Keratinocyte (primary cell): Measurements from ENCODE around the gene CALML5. TPM values are rescaled to one million over a fixed set of nuclear protein-coding genes. Genes with fewer than 3 reads are reported as not detected.

Experiments
- DNase-seq: peaks from one replicate; pipeline ENCODE4 v3.0.0-alpha.2; 2011; ENCODE audit warnings: low read depth, missing footprints, low spot score
- FAIRE-seq: peaks from 2 replicates; lab custom pipeline; 2011; peaks lifted over from hg19 to GRCh38; lab: Jason Lieb, UNC
- H2AFZ ChIP-seq: 2 replicates; pipeline ENCODE4 v1.6.0; 2012; ENCODE audit warnings: low read length, control low read depth, inconsistent platforms; ENCODE audit not compliant: control insufficient read depth
- H3K27ac ChIP-seq: 2 replicates; pipeline ENCODE4 v1.5.1; 2011; ENCODE audit warnings: low read length; ENCODE audit not compliant: control insufficient read depth, insufficient read depth
- H3K27me3 ChIP-seq: 3 replicates; pipeline ENCODE4 v1.6.0; 2011; ENCODE audit warnings: low read length; ENCODE audit not compliant: control insufficient read depth, insufficient read depth; ENCODE audit errors: extremely low read depth
- H3K36me3 ChIP-seq, 2 experiments: 2 replicates in 1 of 2; 3 replicates in 1 of 2; pipeline ENCODE4 v1.5.1; 2011; ENCODE audit warnings: low read length in 2 of 2, mild to moderate bottlenecking in 1 of 2; ENCODE audit not compliant: control insufficient read depth in 2 of 2, insufficient read depth in 2 of 2; ENCODE audit errors: extremely low read depth in 1 of 2
- H3K4me1 ChIP-seq: 3 replicates; pipeline ENCODE4 v1.5.1; 2011; ENCODE audit warnings: low read length; ENCODE audit not compliant: control insufficient read depth, insufficient read depth; ENCODE audit errors: extremely low read depth
- H3K4me2 ChIP-seq: 3 replicates; pipeline ENCODE4 v1.6.0; 2011; ENCODE audit warnings: low read depth, low read length; ENCODE audit not compliant: control insufficient read depth, insufficient read depth; ENCODE audit errors: extremely low read depth
- H3K4me3 ChIP-seq, 3 experiments: fragments of 200-600 bp in 1 of 3; sonication (generic) in 1 of 3; 2 replicates in 2 of 3; 3 replicates in 1 of 3; pipeline ENCODE4 v1.5.1; 2011 to 2016; ENCODE audit warnings: low read length in 3 of 3, mild to moderate bottlenecking in 3 of 3, control low read depth in 2 of 3, inconsistent platforms in 1 of 3, low read depth in 1 of 3, mixed read lengths in 1 of 3, mixed run types in 1 of 3, moderate library complexity in 1 of 3; ENCODE audit not compliant: control insufficient read depth in 2 of 3, insufficient read depth in 2 of 3; ENCODE audit errors: extremely low read depth in 1 of 3
- H3K79me2 ChIP-seq: 2 replicates; pipeline ENCODE4 v1.6.0; 2012; ENCODE audit warnings: low read length; ENCODE audit not compliant: control insufficient read depth, insufficient read depth
- H3K9ac ChIP-seq: 3 replicates; pipeline ENCODE4 v1.6.0; 2011; ENCODE audit warnings: low read length; ENCODE audit not compliant: control insufficient read depth, insufficient read depth; ENCODE audit errors: extremely low read depth
- H3K9me1 ChIP-seq: 3 replicates; pipeline ENCODE4 v1.6.0; 2011; ENCODE audit warnings: low read length; ENCODE audit not compliant: control insufficient read depth, insufficient read depth; ENCODE audit errors: extremely low read depth
- H3K9me3 ChIP-seq: 2 replicates; pipeline ENCODE4 v1.5.1; 2012; ENCODE audit warnings: low read depth, low read length; ENCODE audit not compliant: control insufficient read depth
- H4K20me1 ChIP-seq: 3 replicates; pipeline ENCODE4 v1.6.0; 2011; ENCODE audit warnings: low read length; ENCODE audit not compliant: control insufficient read depth, insufficient read depth; ENCODE audit errors: extremely low read depth
- EZH2 ChIP-seq: IDR thresholded peaks from one replicate; pipeline ENCODE4 v1.6.1; 2012; ENCODE audit warnings: inconsistent platforms, mild to moderate bottlenecking, low read length, moderate library complexity
- dilution Hi-C: fragments of 300-500 bp; cut with MboI; formaldehyde crosslinking; loops from one replicate; pipeline ENCODE4 v1.7.0; 2020; ENCODE audit warnings: low sequenced_read_pairs; ENCODE audit not compliant: extremely low pct_ligation_motif_present
- polyA plus RNA-seq, 5 experiments: library from polyadenylated mRNA; depleted of rRNA in 3 of 5; stranded (reverse) in 3 of 5; stranded (forward) in 1 of 5; unstranded in 1 of 5; fragments of >200 nt; gene quantifications; 1 replicate in 1 of 5; 2 replicates in 3 of 5; 3 replicates in 1 of 5; pipeline versions ENCODE4 v1.2.1 to v1.2.3, GENCODE V29; 2011 to 2012; ENCODE audit warnings: missing spikeins in 2 of 5, low read depth in 1 of 5, low replicate concordance in 1 of 5
- TF ChIP-seq, protein P1 (sequence below), 3 experiments: IDR thresholded peaks in 1 of 3; conservative IDR thresholded peaks in 1 of 3; optimal IDR thresholded peaks in 1 of 3; 2 replicates in 2 of 3; 3 replicates in 1 of 3; pipeline versions ENCODE3 to v1.5.1; 2011; ENCODE audit warnings: low read length in 3 of 3, mild to moderate bottlenecking in 3 of 3, moderate library complexity in 2 of 3, control low read depth in 1 of 3, inconsistent platforms in 1 of 3; ENCODE audit not compliant: insufficient read depth in 2 of 3; ENCODE audit errors: extremely low read depth in 1 of 3

The CALML5 gene
- polyA plus RNA-seq, 1 donor (not counting 4 experiments of a cell fraction or from before 2014, with no cell fraction given): 5.7 TPM

DNA sequence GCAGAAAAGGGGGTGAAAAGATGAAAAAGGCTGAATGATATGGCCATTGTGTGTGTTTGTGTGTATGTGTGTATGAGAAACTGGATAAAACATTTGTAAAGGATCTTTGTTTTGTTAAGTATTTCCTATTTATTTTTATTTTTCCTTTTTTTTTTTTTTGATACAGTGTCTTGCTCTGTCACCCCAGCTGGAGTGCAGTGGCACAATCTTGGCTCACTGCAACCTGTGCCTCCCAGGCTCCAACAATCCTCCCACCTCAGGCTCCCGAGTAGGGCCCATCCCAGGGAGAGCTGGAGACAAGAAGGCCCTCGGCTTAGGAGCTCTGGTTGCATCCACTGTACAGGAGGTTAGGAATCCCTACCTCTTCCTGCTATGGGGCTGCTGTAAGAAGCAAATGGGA, 6.9 kb upstream of the CALML5 start:
- Histone ChIP-seq H3K27ac (no peak overlapping the region), H3K4me2 (no peak overlapping the region), H2AFZ (no peak overlapping the region), H3K9me1 (no peaks in the 10 kb centered on the region), H3K4me3 (no peak overlapping the region), H3K4me1 (peaks cover 35% of the 10 kb centered on the region), H3K36me3 (no peaks in the 10 kb centered on the region), H3K79me2 (no peaks in the 10 kb centered on the region), H3K27me3 (no peaks in the 10 kb centered on the region), H4K20me1 (no peaks in the 10 kb centered on the region), H3K9me3 (no peaks in the 10 kb centered on the region), H3K9ac (no peak overlapping the region)
- dilution Hi-C loops: no loop called here
- DNase-seq: no peak
- TF ChIP-seq EZH2: no peak
- TF ChIP-seq, protein P1, sequence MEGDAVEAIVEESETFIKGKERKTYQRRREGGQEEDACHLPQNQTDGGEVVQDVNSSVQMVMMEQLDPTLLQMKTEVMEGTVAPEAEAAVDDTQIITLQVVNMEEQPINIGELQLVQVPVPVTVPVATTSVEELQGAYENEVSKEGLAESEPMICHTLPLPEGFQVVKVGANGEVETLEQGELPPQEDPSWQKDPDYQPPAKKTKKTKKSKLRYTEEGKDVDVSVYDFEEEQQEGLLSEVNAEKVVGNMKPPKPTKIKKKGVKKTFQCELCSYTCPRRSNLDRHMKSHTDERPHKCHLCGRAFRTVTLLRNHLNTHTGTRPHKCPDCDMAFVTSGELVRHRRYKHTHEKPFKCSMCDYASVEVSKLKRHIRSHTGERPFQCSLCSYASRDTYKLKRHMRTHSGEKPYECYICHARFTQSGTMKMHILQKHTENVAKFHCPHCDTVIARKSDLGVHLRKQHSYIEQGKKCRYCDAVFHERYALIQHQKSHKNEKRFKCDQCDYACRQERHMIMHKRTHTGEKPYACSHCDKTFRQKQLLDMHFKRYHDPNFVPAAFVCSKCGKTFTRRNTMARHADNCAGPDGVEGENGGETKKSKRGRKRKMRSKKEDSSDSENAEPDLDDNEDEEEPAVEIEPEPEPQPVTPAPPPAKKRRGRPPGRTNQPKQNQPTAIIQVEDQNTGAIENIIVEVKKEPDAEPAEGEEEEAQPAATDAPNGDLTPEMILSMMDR (optimal IDR thresholded peaks at IDR 0.05 in 1 of 3, IDR thresholded peaks at IDR 0.05 in 1 of 3, conservative IDR thresholded peaks at IDR 0.05 in 1 of 3; ENCODE audit: extremely low read depth in 1 of 3, insufficient read depth in 2 of 3, low read length in 3 of 3): no peak
- no peak for FAIRE-seq

DNA sequence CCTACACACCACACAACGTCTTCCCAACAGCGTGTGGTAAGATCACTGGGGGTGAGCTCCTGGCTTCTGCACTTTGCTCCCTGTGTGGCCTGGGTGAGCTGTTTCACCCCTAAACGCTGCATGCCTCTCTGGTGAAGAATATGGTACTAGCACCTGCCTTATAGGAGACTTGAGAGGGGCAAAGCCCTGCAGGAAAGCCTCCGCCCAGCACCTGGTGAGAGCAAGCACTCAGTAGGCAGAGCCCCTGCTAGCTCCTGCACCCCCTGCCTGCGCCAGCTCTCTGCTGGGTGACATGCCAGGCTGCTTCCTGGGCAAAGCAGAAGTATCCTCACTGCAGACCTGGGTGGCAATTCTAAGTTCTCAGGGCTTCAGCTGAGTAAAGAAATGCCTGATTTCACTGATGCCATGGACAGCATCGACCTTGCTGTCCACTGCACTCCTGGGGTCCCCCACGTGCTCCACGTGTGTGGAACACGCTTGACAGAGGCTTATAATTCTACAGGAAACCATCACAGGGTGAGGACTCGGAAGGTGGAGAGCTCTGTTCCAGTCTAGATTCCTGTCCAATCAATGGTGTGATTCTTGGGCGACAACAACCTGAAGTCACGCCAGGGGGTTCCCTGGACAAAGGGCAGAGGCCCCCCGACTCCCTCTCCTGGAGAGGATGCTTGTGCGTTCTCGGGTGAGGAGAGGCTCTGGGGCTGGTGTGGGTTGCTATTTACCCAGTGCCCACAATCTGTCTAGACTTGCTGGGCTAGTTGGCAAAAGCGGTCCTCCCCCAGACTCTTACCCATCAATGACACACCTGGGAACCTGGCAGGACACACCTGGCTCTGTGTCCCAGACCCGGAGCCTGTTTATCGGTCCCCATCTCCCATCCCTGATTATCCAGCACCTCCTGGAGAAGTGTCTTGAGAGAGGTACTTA, 5.0 kb upstream of the CALML5 start:
- no peak overlapping the region for H3K27ac ChIP-seq
- TF ChIP-seq EZH2: no peak
- TF ChIP-seq, protein P1 (optimal IDR thresholded peaks at IDR 0.05 in 1 of 3, IDR thresholded peaks at IDR 0.05 in 1 of 3, conservative IDR thresholded peaks at IDR 0.05 in 1 of 3; ENCODE audit: extremely low read depth in 1 of 3, insufficient read depth in 2 of 3, low read length in 3 of 3): no peak

More for the DNA sequence above, 5.0 kb upstream of the CALML5 start:
- no peak overlapping the region for H3K9ac ChIP-seq
- peak overlapping the region; percentile 22 for H3K4me2 ChIP-seq
- H3K36me3 ChIP-seq: no peaks in the 10 kb centered on the region
- peak; percentile 34 for FAIRE-seq
- DNase-seq: no peak
- dilution Hi-C loops: no loop called here
- H4K20me1 ChIP-seq: no peaks in the 10 kb centered on the region
- H3K4me1 ChIP-seq: peaks cover 34% of the 10 kb centered on the region
- H2AFZ ChIP-seq: peak overlapping the region; percentile 13
- H3K9me1 ChIP-seq: no peaks in the 10 kb centered on the region
- no peaks in the 10 kb centered on the region for H3K79me2 ChIP-seq
- no peaks in the 10 kb centered on the region for H3K9me3 ChIP-seq
- peaks cover 3% of the 10 kb centered on the region for H3K27me3 ChIP-seq
- H3K4me3 ChIP-seq: no peak overlapping the region
